Psoas muscle (tissue), 8 donors: Measurements from ENCODE around the gene ZBTB11. TPM values are rescaled to one million over a fixed set of nuclear protein-coding genes. Genes with fewer than 3 reads are reported as not detected.

Source experiments
- ATAC-seq, 4 donors: fragments of 200-7000 bp; cut with Tn5 transposase; one replicate each; pipeline ENCODE4 v1.9.1; 2020; ENCODE audit warnings: moderate library complexity in 3 of 4, mild to moderate bottlenecking in 2 of 4
- DNase-seq, 2 donors: peaks; one replicate each; pipeline ENCODE4 v3.0.0-alpha.2; 2020
- H3K27ac ChIP-seq: fragments of 200-600 bp; one replicate; pipeline ENCODE4 v1.8.0; 2022
- H3K27me3 ChIP-seq, 3 donors: fragments of 200-600 bp in 1 of 3; one replicate each; pipeline versions ENCODE4 v1.6.1 to v1.8.0; 2013 to 2022; ENCODE audit warnings: low read length in 2 of 3, mild to moderate bottlenecking in 2 of 3, moderate library complexity in 1 of 3; ENCODE audit not compliant: insufficient read depth in 3 of 3
- H3K36me3 ChIP-seq, 2 donors: fragments of 200-600 bp in 1 of 2; one replicate each; pipeline versions ENCODE4 v1.6.1 to v1.8.0; 2013 to 2022; ENCODE audit warnings: low read depth in 1 of 2, mild to moderate bottlenecking in 1 of 2, moderate library complexity in 1 of 2; ENCODE audit not compliant: insufficient read depth in 1 of 2
- H3K4me1 ChIP-seq: fragments of 200-600 bp; one replicate; pipeline ENCODE4 v1.8.0; 2022
- H3K4me3 ChIP-seq: fragments of 200-600 bp; one replicate; pipeline ENCODE4 v1.8.0; 2022; ENCODE audit warnings: mild to moderate bottlenecking
- H3K9me3 ChIP-seq: fragments of 200-600 bp; one replicate; pipeline ENCODE4 v1.8.0; 2022
- WGBS, 3 donors: extraction: QIAGEN DNeasy Blood & Tissue Kit; methylation state at CpG; one replicate each; pipeline versions ENCODE4 v1.1.6 to v1.1.7; 2013; 5-methylcytosine and 5-hydroxymethylcytosine counted together
- intact Hi-C, 2 donors: fragments of 100-400 bp; cut with DNase I; formaldehyde crosslinking; loops; one replicate each; pipeline versions ENCODE4 v1.11.0 to v1.14.2; 2022
- polyA plus RNA-seq, 3 donors: library from polyadenylated mRNA; stranded (reverse); fragments of 200-250 nt; gene quantifications; one replicate each; pipeline ENCODE4 v1.2.3, GENCODE V29; 2013
- total RNA-seq, 4 donors: library from RNA; stranded (reverse); fragmentation: NEBNext Ultra II Directional in 2 of 4; extraction: Animal tissue kit (Norgen Biotek cat#: 25700) in 2 of 4; gene quantifications; one replicate each; pipeline versions ENCODE4 v1.2.1 to v1.2.4, GENCODE V29; 2021 to 2023
- TF ChIP-seq, protein P1 (sequence below): fragments of 200-600 bp; IDR thresholded peaks from one replicate; pipeline ENCODE4 v1.8.0; 2022; ENCODE audit warnings: antibody characterized with exemption
- donor health status: healthy with polysubstance abuse.
- donor health status: DM: no; HTN: no; CAD: no; lungs with moderate emphysema.
- donor health status: Bipolar disorder and iron deficiency.
- donor health status: healthy.
- donor health status: DM: yes; HTN: yes; CAD: no.
- donor health status: DM: no; HTN: no; CAD: no.
- donor health status: DM: no; HTN: no; CAD: no.
- donor health status: DM: yes; HTN: yes; CAD: no.

Gene ZBTB11
- total and polyA plus RNA-seq, 7 donors = 5.5 to 12.6 (median 10.3) TPM

DNA sequence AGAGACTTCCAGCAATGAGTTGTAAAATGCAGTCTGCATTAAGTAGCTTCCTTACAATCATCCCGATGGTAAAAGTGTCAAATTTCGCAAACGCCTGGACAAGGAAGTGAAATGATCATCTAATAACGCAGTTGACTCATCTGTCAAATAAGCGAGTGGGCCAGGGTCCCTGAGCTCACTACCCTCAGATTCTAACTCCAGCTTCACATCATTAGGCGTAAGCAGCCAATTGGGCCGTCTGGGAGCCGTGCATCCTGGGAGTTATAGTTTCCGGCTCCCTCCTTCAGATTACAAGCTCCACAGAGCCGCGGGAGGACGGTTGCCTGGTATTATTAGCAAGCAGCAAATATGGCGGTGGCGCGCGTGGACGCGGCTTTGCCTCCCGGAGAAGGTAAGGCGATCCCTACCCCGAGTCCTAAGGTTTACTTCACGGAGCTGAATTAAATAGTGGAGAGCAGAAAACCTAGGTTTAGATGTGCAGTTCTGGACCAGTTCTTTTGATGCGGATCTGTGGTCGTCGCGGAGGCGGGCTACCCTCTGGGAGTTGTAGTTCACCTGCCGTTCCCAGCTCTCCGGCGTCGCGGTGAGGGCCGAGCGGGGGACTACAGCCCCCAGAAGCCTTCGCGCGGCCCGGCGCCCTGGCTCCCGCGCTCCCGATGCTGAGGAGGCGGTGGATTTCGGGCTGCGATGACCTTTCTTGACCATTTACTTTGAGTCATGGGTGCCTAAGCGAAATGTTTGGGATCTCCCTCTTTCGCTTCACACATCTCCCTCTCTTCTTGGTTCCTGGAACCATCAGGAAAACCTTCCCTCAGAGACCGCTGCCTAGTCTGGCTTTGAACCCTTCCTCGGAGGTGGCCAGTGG is 47.6 kb upstream of the ZBTB11 start, which contains the start of gene CEP97:
Gene CEP97 (plus strand): TSS at position 286 of the 865 bp plus-strand sequence. CDS start 63 bp downstream, at position 349.
- H3K4me1 ChIP-seq = peaks cover 20% of the 10 kb centered on the region
- H3K9me3 ChIP-seq = no peaks in the 10 kb centered on the region
- no peaks in the 10 kb centered on the region for H3K27me3 ChIP-seq
- intact Hi-C loops = loop anchor here (2.0 to 5.0 kb wide), 3 partner anchors 37 to 54 kb away; partner anchors contain the start of genes NXPE3 (in 2 of the 2) and RPL24 (in 1 of the 2)
- WGBS, 3 donors = 0 to 1% (median 0%) methylated on average over 49 of the region's 49 CpGs
- H3K4me3 ChIP-seq = peak within 1 kb of the TSS; percentile 86
- DNase-seq = peak; percentile 90 to 94
- ATAC-seq = peak; percentile 98 to 99 (median 99)
- H3K27ac ChIP-seq = peak within 1 kb of the TSS; percentile 79
- TF ChIP-seq, protein P1, sequence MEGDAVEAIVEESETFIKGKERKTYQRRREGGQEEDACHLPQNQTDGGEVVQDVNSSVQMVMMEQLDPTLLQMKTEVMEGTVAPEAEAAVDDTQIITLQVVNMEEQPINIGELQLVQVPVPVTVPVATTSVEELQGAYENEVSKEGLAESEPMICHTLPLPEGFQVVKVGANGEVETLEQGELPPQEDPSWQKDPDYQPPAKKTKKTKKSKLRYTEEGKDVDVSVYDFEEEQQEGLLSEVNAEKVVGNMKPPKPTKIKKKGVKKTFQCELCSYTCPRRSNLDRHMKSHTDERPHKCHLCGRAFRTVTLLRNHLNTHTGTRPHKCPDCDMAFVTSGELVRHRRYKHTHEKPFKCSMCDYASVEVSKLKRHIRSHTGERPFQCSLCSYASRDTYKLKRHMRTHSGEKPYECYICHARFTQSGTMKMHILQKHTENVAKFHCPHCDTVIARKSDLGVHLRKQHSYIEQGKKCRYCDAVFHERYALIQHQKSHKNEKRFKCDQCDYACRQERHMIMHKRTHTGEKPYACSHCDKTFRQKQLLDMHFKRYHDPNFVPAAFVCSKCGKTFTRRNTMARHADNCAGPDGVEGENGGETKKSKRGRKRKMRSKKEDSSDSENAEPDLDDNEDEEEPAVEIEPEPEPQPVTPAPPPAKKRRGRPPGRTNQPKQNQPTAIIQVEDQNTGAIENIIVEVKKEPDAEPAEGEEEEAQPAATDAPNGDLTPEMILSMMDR = no peak
- H3K36me3 ChIP-seq = peaks cover 0 to 30% of the 10 kb centered on the region in 2 donors

DNA sequence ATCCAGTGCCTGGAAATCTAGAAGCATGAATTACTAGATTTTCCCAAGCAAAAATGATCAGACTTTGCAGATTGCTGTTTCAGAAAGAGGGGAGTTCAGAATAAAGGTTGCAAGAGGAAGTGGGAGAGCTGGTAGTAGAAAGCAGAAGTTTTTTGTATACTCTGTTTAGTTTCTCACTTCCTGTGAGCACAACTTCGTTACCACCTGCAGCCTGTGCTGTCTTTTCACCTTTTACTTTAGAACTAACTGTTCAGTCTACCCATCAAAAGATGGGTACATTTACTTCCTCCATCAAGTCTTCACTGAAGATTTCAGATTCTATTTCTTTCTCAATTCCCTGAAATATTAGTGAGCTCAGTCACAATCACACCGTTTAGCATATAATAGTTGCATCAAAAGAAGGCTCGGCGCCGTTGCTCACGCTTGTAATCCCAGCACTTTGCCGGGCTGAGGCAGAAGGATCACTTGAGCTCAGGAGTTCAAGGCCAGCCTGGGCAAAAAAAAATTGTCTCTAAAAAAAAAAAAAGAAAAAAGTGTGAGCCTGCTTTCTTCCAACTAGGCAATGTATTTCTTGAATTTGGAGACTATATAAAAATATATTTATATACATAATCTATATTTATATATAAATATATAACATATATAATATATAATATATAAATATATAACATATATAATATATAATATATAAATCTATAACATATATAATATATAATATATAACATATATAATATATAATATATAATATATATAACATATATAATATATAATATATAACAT is 45.7 kb upstream of the ZBTB11 start:
- DNase-seq = no peak
- intact Hi-C loops = loop anchor here in 1 of 2 donors (5.0 kb wide), 1 partner anchor 35 kb away; the partner anchor contains the start of gene RPL24
- Histone ChIP-seq H3K27me3 (no peaks in the 10 kb centered on the region), H3K9me3 (no peaks in the 10 kb centered on the region), H3K4me1 (peaks cover 20% of the 10 kb centered on the region), H3K4me3 (no peak overlapping the region), H3K36me3 (peaks cover 0 to 10% of the 10 kb centered on the region in 2 donors), H3K27ac (no peak overlapping the region)
- ATAC-seq = no peak
- 82 to 92% (median 84%) methylated on average over 7 of the region's 7 CpGs for WGBS, 3 donors
- TF ChIP-seq, protein P1 = no peak

DNA sequence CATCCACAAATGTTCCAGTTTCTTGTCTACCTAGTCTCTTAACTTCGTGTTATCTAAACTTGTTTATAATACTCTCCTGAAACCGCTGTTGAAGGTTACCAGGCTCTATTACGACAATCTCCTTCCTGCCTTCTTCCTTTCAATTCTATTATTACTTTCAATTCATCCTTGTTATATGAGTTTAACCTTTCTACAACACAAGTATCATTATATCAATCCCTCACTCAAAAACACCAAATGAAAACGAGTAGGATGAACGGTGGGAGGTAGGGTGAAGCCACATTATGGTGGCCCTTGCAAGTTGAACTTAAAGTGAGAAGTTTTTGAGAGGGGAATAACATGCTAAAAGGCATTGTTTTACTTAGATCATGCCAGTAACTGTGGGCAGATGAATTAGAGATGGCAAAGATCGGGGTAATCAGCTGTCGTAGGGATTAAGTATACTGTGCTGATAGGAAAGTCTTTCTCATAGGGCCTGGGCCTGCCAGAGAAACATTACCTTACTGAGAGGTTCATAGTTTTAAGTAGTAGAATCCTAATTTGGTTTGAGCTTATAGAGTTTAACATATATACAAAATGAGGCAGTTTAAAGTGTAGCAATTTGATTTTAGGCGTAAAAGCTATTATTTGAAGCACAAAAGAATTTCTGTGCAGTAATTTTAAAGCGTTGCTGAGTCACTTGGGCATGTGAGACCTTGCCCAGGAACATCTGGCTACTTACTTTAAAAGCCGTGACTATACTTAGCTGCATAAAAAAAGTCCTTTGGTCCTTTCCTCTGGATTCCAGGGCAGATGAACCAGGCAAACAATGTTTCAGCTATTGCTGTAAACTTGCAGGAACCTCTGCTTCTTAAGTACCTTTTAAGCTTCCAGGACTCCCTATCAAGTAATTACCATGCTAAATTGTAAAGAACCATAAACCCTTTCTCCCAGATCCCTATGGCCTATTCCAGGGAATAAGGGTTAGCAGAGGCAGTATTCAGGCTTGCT is 44.2 kb upstream of the ZBTB11 start:
- 34 to 38% (median 37%) methylated on average over 10 of the region's 10 CpGs for WGBS, 3 donors
- no peaks in the 10 kb centered on the region for H3K36me3 ChIP-seq
- ATAC-seq = no peak
- no peak for DNase-seq
- H3K27me3 ChIP-seq = no peaks in the 10 kb centered on the region
- intact Hi-C loops = loop anchor here in 1 of 2 donors (5.0 kb wide), 1 partner anchor 34 kb away; the partner anchor contains the start of gene RPL24
- H3K4me1 ChIP-seq = peaks cover 20% of the 10 kb centered on the region
- no peak overlapping the region for H3K4me3 ChIP-seq
- H3K27ac ChIP-seq = no peak overlapping the region
- no peaks in the 10 kb centered on the region for H3K9me3 ChIP-seq
- TF ChIP-seq, protein P1 = no peak

- H3K27ac ChIP-seq = no peak overlapping the region
- no peaks in the 10 kb centered on the region for H3K9me3 ChIP-seq
- 96 to 100% (median 99%) methylated on average over 3 of the region's 3 CpGs for WGBS, 3 donors
- ATAC-seq (no peak), DNase-seq (no peak)
- intact Hi-C loops = loop anchor here in 1 of 2 donors (5.0 kb wide), 1 partner anchor 32 kb away; the partner anchor contains the start of gene RPL24
- no peaks in the 10 kb centered on the region for H3K27me3 ChIP-seq
- peaks cover 15% of the 10 kb centered on the region for H3K4me1 ChIP-seq
- no peak overlapping the region for H3K4me3 ChIP-seq
- H3K36me3 ChIP-seq = no peaks in the 10 kb centered on the region
- TF ChIP-seq, protein P1 = no peak
Observed at GRCh38 chr3:101719604-101720185, 42.8 kb upstream of the ZBTB11 start.
